ENCODE measurements around the gene ACSL4.
A peak's percentile ranks its signal among the peaks of the same experiment; 100 is the strongest.
"Not testable (repeated sequence)": the region's sequence is repeated elsewhere in the genome, so short reads cannot be mapped to it uniquely, and the experiment has no call there.

ACSL4 gene

GRCh38 chrX:109732807-109733612 is at the start of gene ACSL4:
ACSL4 (minus strand) TSS chrX:109733257; CDS start chrX:109683363, 49,894 bp downstream.
- no peak for FAIRE-seq

GRCh38 chrX:109777749-109778148 is 44.7 kb upstream of the ACSL4 start:
- FAIRE-seq: peak; percentile 17

DNA sequence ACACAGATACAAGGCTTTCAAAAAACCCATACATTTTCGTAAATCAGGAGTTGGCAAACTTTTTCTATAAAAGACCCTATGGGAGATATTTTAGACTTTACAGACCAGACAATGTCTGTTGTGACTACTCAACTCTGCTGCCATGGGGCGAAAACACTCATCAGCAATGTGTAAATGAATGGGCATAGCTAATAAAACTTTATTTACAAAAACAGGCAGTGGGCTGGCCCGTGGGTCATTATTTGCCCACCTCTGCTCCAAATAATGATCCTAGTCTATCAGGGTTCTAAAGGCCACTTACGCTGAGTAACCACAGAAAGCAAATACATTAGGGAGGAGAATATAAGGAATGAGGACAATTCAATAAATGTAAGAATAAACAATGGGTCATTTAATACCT is 43.9 kb upstream of the ACSL4 start:
- FAIRE-seq: no peak

GRCh38 chrX:109776432-109776831 is 43.4 kb upstream of the ACSL4 start:
- no peak for FAIRE-seq

DNA sequence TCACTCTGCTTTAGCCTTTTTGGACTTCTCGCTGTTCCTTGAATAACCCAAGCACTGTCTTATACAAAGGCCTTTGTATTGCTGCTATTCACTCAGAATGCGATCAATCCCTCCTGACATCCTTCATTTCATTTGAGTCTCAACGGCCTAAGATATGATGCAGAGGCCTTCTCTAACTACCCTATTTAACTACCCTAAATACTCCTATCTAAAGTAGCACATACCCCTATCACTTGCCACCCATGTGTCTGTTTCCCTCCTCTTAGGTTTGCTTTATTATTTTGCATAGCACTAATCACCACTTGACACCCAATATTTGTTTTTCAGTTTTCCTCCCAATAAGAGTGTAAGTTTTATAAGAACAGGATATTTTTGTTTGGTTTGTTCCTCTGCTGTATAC is 42.3 kb upstream of the ACSL4 start:
- FAIRE-seq: no peak

- no peak for FAIRE-seq
Measured at GRCh38 chrX:109774706-109775105, 41.6 kb upstream of the ACSL4 start.

DNA sequence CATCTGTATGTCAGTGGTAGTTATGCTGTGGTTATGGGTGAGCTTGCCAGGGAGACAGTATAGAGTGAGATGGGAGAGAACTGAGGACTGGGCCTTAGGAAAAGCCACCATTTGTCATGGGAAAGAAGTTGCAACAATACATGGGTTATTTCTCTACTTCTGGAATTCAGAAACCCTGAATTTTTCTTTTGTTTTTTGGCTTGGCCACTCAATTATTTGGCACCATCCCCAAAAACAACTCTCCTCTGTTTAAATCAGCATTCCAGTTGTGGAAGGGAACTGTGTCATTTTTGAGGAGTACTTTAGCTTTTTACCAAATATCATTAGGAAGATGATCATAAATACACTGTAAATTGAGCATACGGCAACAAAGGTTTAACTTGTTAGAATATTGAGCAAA is 41.1 kb upstream of the ACSL4 start:
- no peak for FAIRE-seq

- FAIRE-seq: no peak
Measured at GRCh38 chrX:109773374-109773773, 40.3 kb upstream of the ACSL4 start.

DNA sequence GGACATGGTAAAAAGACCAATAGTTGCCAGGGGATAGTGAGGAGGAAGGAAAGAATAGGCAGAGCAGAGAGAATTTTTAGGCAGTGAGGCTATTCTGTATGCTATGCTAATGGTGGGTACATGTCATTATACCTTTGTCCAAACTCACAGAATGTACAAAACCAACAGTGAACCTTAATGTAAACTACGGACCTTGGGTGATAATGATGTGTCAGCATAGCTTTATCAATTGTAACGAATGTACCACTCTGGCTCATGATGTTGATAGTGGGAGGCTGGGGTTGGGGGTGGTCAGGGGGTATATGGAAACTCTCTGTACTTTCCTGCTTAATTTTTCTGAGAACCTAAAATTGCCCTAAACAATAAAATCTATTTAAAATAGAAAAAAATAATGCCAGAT is 37.7 kb upstream of the ACSL4 start:
- no peak for FAIRE-seq

GRCh38 chrX:109760922-109761250 is 27.8 kb upstream of the ACSL4 start:
- FAIRE-seq: no peak

DNA sequence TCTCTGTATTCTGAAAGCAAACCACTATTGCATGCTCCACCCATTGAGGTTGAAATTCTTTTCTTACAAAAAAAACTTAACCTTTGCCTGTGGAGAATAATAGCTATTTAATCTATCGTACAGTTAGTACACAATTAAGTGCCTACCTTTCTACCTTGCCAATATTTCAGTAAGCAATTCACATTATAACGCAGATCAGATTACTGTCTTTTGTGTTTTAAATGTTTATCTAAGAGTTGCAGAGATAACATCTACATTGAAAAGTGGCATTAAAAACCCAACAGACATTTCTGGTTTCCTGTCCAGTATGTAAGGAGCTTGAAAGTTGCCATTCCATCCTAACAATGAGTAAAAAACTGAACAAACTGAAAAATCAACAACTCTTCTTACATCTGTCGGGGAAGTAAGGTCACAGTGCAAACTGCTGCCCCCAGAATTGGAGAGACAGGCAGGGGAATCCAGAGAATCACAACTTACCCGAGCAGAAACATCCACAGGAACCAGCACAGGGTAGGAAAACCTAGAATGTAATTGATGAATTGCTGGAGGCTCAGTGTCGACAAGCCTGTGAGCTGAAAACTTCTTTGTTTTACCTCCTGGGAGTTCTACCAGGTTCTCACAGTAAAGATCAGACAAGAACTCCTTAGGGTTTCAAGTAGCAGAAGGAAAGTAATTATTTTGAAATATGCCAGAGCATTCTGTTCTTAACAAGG is 27.3 kb upstream of the ACSL4 start:
- FAIRE-seq: no peak

DNA sequence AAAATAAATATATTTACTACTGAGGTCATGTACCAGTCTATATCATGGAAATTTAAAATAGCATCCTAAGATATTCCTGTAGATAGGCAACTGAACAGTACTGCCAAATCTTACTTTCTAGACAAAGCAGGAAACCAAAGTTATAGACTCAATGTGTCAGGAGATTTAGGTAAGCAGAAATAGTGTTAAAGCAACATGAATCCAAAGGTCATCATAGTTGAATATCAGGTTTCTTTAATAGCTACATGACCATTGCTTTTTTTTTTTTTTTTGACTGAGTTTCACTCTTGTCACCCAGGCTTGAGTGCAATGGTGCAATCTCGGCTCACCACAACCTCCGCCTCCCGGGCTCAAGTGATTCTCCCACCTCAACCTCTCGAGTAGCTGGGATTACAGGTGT is 20.2 kb upstream of the ACSL4 start:
- no peak for FAIRE-seq

DNA sequence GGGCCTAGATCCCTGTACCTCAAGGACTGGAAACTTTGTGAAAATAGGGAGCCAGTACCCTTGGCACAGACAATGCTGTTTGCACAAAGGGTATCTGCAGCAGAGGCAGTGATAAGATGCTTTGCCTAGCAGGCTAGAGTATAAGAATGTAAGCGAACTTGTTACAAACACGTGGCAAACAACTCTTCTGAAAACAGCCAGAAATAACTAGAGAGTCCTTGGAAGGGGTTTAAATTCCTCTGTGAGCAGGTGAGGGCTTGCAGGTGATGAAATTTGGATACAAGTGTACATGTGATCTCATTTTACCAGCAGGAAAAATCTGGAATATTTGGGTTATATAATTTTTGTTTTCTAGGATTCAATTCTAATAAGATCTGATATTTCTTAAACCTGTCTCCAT is 18.6 kb upstream of the ACSL4 start:
- no peak for FAIRE-seq

DNA sequence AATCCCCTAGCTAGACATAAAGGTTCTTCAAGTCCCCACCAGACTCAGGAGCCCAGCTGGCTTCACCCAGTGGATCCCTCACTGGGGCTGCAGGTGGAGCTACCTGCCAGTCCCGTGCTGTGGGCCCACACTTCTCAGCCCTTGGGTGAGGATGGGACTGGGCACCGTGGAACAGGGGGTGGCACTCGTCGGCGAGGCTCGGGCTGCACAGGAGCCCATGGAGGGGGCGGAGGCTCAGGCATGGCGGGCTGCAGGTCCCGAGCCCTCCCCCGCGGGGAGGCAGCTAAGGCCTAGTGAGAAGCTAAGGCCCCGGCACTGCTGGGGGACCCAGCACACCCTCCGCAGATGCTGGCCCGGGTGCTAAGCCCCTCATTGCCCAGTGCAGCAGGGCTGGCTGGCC is 16.1 kb upstream of the ACSL4 start:
- no peak for FAIRE-seq

- FAIRE-seq: no peak
Measured at GRCh38 chrX:109747681-109748080, 14.6 kb upstream of the ACSL4 start.

DNA sequence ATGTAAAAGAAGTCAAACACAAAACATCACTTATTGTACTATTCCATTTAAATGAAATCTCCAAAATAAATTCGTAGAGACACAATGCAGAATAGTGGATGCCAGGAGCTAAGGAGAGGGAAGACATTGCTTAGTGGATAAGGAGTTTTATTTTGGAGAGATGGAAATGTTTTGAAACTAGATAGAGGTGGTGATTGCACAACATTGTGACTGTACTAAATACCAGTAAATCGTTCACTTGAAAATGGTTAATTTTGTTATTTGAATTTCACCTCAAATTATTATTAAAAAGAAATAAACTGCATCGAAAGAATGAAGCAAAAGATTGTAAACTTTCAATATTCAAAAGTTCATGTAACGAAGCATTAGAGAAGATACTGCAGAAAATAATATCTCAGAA is 9.7 kb upstream of the ACSL4 start:
- FAIRE-seq: no peak

DNA sequence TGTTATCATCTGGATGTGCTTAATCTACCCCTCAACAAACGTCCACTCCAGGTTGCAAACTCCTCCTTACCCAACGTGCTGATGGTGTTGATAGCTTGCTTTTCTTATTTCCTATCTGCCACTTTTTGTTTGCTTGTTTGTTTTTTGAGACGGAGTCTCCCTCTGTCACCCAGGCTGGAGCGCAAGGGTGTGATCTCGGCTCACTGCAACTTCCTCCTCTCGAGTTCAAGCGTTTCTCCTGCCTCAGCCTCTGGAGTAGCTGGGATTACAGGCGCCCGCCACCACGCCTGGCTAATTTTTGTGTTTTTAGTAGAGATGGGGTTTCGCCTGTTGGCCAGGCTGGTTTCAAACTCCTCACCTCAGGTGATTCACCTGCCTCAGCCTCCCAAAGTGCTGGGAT is 7.8 kb upstream of the ACSL4 start:
- FAIRE-seq: not testable (repeated sequence)

DNA sequence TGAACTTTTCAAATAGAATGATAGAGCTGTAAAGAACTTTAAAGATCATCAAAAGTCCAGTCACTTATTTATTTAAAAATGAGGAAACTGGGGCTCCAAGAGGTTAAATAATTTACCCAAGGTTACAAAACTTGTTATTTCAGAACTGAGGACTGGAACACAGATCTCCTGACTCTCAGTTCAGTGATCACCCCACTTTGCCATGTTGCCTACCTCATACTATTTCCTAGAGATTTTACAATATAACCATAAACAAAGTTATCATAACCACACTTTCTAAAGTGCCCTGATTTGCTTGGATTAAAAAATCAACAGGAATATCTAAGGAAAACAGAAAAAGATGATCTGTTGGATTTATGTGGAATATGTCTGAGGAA is 7.4 kb upstream of the ACSL4 start:
- FAIRE-seq: no peak

- no peak for FAIRE-seq
Measured at GRCh38 chrX:109739625-109740432, 6.8 kb upstream of the ACSL4 start.

GRCh38 chrX:109735202-109735744 is 2.2 kb upstream of the ACSL4 start:
- FAIRE-seq: no peak

- FAIRE-seq: no peak
Measured at GRCh38 chrX:109733613-109734083, 591 bp upstream of the ACSL4 start.

DNA sequence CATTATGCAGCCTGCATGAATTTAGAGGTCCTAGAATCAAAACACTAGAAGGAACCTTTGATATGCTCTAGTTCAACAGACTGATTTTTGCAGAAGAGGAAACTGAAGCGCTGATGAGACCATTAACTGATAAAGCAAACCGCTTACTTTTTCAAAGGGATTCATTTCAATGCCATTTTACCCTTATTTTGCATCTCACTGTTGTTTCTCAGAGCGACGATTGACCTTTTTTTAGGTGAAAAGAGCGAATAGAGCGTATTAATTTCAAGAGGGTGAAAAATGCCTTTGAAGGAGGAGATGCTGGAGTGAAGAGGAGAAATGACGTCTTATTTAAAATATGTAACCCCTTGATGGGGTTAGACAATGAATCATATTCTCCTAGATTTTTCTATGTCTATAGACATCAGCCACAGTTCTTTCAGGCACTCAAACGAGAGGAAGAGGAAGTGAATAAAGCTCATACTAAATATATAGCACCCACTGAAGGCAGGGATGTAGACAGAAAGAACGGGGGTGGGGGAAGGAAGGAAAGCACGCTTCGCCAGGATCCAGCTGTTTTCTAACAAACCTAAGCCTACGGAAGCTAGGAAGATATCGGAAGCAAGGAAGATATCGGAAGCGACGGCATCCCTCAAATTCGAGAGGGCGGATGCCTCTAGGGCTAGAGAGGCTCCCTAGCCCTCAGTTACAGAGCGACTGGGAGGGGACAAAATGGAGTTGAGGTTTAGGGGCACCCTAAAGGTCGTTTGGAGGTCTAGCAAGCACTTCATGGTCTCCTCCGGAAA is 848 bp downstream of the ACSL4 start:
- FAIRE-seq: no peak

- peak; percentile 55 for FAIRE-seq
Measured at GRCh38 chrX:109728173-109728535, 4.9 kb downstream of the ACSL4 start.

Data from islet of Langerhans (tissue), 1 donor.